Ureter (tissue), 1 donor: Measurements from ENCODE around the gene VPS33B. TPM values are rescaled to one million over a fixed set of nuclear protein-coding genes. Genes with fewer than 3 reads are reported as not detected.

Experiments
- DNase-seq: peaks from one replicate; pipeline ENCODE4 v3.0.0-alpha.2; 2020; ENCODE audit warnings: low spot score
- total RNA-seq: library from RNA; stranded (reverse); gene quantifications from one replicate; pipeline ENCODE4 v1.2.4, GENCODE V29; 2023
- donor health status: DM: yes; HTN: yes; CAD: no.

VPS33B gene
- total RNA-seq, 1 donor from 2014 or later: 25.7 TPM

DNA sequence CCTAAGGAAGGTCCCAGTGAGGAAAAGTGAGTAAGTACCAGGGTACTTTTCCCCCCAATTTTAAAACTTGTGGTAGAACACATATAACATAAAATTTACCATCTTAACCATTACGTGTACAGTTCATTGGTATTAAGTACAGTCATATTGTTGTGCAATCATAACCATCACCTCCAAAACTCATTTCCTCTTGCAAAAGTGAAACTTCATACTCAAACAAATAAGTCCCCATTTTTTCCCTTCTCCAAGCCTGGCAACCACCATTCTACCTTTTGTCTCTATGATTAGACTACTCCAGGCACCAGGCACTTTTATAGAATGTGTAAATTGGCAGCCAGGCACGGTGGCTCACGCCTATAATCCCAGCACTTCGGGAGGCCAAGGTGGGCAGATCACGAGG is 40.3 kb downstream of the VPS33B start:
- no peak for DNase-seq

DNA sequence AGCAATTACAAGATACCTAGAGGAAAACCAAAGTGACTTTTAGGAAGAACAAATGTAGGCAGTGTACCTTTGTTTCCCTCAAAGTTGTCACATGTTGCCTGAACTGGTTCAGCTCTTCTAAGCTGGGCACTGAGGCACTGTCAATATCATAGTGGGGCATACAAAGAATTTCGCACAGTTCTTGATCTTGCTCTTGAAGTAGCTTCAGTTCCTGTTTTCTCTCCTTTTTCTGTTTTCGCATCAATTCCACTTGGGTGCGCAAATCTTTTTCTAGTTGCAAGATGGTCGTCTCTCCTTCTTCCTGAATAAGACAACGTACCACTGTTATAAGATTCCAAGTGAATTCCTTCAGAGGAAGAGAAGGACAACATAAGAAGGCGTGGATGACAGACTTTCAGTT is 40.7 kb downstream of the VPS33B start:
- no peak for DNase-seq

DNA sequence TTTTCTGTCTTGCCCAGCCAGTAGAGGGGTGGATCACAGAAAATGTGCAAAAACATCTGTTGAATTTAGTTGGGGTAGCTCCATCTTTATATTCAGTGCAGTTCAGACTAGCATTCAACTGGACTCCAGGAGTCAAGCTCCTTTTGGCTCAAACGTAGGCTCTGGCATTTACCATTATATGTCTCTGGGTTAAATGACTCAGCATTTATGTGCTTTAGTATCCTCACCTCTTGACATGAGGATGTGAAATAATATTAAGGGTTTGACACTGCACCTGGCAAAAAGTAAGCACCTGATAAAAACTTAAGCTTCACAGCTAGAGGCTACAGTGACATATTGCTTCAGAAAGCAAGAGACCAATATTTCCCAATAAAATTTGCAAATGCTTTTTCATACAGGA is 42.8 kb downstream of the VPS33B start:
- no peak for DNase-seq

DNA sequence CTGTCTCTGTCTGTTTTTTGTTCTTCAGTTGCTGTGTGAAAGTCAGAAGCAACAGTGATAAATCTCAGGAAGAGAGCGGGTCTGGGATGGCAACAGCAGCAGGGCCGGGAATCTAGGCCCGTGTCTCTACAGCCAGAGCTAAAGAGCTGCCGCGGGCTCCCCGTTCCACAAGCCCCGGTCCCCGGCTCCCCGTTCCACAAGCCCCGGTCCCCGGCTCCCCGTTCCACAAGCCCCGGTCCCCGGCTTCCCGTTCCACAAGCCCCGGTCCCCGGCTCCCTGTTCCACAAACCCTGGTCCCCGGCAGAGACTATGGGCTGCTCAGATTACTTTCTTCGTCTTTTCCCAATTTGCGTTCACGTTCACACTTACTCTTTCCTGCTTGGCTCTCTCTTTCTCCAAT is 48.2 kb downstream of the VPS33B start:
- no peak for DNase-seq

DNA sequence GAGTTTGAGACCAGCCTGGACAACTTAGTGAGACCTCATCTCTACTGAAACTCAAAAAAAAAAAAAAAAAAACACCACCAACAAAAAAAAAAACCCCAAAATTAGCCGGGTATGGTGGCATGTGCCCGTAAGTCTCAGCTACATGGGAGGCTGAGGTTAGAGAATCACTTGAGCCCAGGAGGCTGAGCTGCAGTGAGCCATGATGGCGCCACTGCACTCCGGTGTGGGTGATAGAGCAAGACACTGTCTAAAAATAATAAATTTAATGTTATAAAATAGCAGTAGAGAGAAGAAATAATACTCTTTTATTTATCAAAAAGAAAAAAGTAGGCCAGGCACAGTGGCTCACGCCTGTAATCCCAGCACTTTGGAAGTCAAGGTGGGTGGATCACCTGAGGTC is 50.3 kb downstream of the VPS33B start:
- no peak for DNase-seq

DNA sequence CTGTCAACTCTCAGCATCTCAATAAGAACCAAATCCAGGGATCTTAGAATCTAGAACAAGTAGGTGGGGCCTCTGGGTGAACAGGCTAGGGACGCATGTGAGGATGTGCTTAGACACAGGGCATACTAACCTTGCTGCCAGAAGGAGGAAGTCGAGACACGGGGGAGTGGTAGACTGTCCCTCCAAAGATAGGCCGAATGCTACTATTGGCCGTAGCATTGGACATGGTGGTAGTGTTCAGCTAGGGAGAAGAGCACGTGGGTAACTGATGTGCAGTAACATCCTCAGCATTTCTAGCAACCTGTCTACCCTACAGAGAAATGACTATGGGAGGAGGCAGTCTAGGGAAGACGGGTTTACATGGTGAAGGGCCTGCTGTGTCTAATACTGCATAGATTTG is 52.1 kb downstream of the VPS33B start:
- no peak for DNase-seq

DNA sequence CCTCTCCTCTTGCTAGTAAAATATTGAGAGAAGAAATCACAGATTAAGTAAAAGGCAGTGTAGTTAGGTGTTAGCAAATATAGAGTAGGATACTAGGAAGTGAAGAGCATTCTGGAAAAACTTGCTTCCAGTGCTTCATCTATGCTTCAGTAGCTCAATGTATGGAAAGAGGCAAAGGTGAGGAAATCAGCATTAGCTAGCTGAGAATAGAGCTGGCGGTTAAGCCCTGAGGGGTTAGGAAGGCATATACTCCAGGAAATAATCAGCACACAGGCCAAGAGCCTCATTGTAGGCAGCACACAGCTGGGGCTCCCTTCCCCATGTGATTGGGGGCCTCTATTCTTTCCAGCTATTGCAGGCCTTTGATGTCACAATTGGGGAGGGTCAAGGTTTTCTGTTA is 54.0 kb downstream of the VPS33B start:
- DNase-seq: no peak

DNA sequence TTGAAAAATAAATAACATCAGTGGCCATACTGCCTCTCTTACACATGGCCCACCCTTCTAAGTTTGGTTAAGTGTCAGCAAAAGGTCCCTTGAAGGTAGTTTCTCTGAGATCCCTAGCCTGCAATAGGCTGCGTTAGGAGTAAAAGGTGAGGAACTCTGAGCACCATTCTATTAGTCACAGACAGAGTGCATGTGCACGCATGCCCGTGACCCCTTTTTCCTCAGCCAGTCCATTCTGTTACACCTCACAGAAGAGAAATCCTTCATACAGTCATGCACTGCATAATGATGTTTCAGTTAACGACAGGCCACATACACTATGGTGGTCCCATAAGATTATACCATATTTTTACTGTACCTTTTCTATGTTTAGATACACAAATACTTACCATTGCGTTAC is 55.2 kb downstream of the VPS33B start:
- no peak for DNase-seq

DNA sequence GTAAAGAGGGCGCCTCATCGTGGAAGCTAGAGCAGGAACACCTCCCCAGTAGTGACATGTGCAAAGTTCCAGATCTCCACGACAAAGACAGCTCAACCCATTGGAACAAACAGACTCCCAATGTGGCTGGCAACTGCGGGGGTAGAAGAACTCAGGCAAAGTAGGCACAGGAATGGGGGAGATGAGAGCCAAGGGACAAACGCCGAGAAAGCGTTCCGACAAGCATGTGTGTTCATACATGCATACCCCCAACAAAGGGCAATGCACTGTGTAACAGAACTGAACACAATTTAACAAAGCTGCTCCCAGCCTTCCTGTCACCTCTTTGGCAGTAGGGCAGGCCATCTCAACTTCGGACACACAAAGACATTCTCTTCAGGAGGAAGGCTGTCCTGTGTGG is 56.1 kb downstream of the VPS33B start:
- DNase-seq: no peak

DNA sequence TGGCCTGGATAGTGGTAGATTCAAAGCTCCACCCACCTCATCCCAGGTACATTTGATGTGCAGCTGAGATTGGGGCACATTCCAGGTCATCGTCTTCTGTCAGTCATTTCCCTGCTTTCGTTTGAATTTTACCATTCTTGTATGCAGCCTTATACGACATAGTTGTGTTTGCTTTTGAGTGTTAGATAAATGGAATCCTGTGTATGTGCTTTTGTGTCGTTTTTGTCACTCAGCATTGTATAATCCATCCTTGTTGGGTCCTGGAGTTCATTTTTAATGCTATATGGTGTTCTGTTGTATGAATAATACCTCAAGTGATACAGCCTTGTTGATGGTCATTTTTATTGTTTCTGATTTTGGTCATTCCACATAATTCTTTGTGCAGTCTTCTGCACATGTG is 60.4 kb downstream of the VPS33B start:
- DNase-seq: no peak

DNA sequence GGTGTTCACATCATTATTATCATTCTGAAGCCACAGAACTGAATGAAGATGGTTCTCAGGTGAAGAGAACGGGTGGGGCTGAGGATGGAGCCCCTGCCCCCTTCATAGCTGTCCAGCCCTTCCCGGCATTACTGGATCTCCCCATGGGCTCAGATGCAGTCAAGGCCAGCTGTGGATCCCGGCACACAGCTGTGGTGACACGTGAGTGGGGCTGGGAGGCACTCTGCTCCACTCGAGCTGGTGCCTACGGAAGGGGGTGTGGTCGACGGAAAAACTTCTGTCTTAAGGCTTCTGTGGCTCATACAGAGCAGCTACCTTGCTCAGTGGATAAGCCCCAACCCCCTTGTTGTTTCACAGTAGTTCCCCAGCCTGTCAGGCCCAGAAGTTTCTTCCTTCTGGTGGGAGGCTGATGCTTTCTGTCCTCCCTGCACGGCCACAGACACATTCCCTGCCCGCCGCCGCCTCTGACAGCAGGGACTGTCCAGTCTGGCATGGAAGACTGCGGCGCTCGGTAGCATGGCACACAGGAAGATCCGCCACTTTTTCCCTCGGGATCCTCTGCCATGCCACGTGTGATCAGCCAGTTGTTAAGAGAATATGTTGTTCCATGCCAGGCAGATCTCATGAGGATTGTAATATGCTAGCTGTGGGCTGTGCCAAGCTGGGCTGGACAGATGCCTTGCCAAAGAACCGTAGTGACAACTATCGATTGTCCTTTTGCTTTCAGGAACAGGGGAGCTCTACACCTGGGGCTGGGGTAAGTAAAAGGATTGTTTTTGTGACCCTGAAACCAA is 61.9 kb downstream of the VPS33B start:
- DNase-seq: no peak

DNA sequence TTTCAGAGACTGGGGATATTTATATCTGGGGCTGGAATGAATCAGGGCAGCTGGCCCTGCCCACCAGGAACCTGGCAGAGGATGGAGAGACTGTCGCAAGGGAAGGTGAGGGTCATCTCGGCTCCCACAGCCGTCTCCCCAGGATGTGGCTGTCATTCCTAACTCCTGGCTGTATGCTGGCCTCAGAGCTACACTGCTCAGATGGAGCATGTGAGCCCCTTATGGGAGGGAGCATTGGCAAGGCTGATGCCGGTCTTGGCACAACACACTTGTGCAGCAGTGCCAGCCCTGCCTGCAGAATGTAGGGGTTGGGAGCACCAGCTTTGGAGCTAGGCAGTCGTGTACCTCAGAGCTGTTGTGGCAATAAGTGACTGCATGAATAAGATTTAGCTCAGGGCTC is 62.5 kb downstream of the VPS33B start:
- DNase-seq: peak; percentile 50

DNA sequence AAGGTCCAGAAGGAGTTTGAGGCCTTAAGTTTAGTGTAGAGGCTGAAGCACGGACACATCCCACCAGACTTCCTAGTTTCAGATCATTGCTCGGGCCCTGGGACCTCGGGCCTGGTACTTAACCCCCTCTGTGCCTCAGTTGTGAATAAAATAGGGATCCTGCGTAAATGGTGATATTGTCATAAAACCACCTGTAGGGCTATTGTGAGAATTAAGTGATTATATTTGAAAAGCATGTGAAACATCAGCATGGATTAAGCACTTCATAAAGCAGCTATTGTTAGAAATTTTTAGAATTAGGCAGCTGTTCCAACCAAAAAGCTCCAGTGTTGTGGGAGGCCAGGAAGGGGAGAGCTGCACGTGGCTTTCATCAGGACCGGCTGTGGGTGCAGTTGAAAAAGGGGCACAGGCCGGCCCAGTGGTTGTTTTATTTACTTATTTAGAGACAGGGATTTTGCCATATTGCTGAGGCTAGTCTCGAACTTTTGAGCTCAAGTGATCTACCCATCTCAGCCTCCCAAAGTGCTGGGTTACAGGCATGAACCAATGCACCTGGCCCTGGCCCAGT is 63.3 kb downstream of the VPS33B start:
- DNase-seq: no peak

DNA sequence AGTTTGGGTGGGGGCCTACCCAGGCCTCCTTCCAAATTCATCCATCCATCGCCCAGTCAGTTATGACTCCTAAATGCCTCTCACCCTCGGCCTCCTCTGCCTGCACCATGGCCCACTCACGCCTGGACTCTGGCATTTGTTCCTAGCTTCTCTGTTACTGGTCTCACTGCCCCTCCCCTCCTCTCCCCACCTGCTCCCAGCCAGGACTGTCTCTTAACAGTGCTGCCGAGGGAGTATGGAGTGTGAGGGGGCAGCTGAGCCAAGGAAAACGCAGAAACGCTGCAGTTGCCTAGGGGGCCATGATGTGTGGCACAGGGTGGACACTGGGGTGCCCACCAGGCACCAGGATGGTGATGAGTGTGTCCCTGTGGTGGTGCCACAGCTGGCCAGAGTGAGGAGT is 64.6 kb downstream of the VPS33B start:
- DNase-seq: no peak

DNA sequence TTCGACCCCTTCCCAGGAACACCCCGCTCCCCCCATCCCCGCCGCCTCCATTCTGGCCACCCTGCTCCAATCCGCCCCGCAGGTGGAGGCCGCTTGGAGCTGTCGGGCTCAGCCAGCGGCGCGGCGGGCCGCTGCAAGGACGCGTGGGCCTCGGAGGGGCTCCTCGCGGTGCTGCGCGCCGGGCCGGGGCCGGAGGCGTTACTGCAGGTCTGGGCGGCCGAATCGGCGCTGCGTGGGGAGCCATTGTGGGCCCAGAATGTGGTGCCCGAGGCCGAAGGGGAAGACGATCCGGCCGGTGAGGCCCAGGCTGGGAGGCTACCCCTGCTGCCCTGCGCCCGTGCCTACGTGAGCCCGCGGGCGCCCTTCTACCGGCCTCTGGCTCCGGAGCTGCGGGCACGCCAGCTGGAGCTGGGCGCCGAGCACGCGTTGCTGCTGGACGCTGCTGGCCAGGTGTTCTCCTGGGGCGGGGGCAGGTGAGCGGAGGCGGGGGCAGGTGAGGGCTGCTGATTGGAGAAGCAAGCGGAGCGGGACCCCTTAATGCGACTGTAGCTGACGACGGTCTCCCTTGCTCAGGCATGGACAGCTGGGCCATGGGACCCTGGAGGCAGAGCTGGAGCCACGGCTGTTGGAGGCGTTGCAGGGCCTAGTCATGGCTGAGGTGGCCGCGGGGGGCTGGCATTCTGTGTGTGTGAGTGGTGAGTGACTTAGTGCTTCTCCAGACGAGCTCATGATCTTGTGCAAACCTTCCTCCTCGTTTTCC is 65.2 kb downstream of the VPS33B start:
- DNase-seq: no peak

DNA sequence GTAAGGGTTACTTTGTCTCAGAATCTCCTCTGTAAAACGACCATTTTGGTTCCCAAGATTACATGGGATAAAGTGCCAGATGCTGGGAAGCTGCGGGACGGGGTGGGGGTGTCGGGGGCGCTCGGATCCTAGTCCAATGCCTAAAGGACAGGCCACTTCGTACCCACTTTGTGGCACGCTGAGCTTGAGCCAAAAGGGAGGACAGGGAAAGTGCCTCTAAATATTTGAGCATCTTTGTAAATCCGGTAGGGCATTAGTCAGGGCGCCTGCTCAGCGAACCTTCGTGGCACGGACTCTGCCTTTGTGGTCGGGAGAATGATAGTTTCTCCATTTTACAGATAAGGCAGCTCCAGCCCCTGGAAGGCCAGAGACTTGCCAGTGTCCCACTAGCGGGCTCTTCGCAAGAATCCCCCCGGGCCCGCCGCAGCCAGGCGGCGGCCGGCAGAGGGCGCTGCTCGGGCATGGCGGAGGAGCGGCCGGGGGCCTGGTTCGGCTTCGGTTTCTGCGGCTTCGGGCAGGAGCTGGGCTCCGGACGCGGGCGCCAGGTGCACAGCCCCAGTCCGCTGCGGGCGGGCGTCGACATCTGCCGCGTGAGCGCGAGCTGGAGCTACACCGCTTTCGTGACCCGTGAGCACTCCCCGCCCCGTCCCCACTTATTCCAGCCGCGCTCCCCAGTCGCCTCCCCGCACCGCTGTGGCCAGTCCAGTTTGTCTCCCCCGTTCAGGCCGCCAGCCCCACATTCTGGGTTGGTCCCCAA is 65.9 kb downstream of the VPS33B start:
- peak; percentile 76 for DNase-seq

DNA sequence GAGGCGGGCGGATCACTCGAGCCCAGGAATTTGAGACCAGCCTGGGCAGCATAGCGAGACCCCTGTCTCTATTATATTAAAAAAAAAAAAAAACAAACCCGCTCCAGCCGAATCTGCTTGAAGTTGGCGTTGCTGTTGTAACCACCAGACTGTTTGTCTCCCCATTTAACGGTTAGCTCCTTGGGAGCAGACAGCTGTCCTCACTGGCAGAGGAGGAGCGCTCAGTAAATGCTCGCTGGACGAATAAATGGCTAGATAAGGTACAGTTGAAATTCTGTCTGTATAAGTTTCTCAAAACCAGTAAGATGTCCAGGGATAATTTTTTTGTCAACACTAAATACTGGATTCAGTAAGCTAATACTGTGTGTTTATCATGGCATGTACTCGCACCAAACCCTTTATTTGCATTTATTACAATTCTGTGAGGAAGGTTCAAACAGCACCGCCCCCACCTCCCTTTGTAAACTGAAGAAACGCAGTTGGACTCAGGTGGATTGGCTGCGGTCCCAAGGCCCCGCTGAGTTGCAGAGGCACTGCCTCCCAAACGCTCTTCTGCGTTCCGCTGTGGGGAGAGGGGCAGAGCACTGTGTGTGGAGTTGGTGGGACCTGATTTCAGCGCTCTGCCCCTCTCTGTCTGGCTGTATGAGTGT is 66.6 kb downstream of the VPS33B start:
- no peak for DNase-seq

DNA sequence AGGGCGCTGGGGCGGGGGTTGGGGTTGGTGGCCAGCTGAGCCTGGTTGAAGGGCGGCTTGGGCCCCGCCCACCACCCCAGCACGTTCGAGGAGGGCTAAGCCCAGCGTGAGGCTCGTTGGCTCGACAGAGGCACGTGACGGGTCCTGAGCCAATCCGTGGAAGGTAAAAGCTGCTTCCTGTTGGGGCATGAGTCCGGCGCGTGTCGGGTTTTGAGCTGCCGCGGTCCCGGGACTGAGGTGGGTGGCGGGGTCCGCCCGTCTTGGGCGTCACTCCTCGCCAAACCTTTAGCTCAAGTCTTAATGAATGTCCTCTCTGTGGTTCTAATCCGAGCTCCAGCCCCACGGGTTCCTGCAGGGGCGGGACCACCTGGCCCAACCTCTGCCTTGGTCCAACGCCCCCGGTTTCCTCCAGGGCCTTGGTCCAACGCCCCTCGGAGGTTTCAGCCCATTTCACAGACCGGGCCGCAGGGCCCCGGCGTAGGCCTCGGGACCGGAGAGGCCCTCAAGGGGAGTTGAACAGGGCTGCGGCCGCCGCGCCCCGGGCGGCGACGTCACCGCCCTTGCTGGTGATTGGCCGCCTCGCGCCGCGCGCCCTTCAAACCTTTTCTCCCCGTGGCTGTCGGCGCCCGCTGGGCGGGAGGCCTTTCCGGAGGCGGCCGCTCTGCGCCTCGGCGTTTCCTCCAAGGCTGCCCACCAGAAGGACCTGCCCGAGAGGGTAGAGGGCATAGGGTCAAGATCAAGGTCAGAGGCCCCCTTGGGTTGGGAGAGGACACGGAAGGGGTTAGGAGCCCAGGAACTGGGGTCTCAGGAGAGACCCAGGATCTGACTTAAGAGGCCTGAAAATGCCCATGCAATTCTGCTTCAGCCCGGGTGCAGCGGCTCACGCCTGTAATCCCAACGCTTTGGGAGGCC is 67.4 kb downstream of the VPS33B start, which contains the start of gene RCCD1:
TSS of gene RCCD1 (plus strand) at position 173 of the 912 bp plus-strand sequence. CDS start 1,851 bp downstream, outside the sequence.
- peak; percentile 96 for DNase-seq

DNA sequence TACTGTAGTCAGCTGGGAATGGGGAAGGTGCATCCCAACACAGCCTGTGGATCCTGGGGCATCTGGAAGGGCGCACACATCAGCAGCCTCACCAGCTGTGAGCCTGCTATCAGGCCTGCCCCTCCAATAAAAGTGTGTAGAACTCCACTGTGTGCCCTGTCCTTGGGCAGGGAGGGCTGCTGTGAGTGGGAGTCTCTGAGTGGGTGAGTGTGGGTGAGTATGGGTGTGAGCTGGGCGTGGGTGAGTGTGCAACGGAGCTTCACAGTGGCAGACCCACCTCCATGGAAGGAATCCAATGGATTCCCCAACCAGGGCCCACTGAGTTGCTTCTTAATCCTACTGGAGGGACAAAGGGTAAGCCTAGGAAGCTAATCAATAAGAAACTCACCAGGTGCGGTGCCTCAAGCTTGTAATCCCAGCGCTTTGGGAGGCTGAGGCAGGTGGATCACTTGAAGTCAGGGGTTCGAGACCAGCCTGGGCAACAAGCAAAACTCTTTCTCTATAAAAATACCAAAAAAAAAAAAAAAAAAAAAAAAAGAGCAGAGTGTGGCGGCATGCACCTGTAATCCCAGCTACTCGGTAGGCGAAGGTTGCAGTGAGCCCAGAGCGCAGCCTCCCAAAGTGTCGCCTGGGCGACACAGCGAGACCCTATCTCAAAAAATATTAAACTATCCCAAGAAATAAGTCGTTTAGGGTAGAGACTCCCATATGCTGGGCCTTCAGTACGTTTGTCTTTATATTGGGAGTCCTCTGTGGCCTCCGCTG is 68.3 kb downstream of the VPS33B start:
- no peak for DNase-seq
